SU-DHL-6 (cell line): ENCODE results near the gene PLXND1.

ENCODE experiments used
- CTCF ChIP-seq: fragments of 200-600 bp; sonication (generic); IDR thresholded peaks from one replicate; pipeline ENCODE4 v1.5.1; 2017; ENCODE audit warnings: antibody characterized with exemption, mild to moderate bottlenecking, low read length, moderate library complexity; ENCODE audit not compliant: insufficient read depth, poor library complexity, severe bottlenecking
- EZH2phosphoT487 ChIP-seq: fragments of 200-600 bp; sonication (generic), shearing (Covaris generic); conservative IDR thresholded peaks from 2 replicates; pipeline ENCODE4 v1.6.1; 2018; ENCODE audit warnings: mild to moderate bottlenecking, antibody characterized with exemption, low read length, moderate library complexity, mixed read lengths

DNA sequence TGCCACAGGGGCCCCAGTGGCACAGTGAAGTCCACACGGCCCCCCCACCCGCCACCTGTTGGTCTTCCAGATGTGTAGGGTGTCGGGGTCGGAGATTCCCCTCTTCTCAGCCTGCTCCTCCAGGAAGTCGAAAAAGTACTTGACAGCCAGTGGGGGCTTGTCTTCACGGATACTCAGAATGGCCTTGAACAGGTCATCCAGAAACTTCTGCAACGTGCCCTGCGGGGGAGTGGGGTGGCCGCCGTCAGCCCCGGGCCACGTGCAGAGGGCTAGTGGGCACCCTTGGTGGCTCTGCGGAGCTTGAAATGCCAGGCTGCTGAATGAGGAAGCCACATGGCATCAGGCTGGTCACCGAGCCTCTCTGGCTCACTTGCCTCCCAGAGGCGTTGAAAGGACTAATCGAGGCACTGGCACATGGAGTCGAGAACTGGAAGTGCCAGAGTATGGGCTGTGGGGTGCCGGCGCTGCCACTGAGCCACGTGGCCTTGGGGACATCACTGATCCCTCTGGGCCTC lies 46.9 kb downstream of the PLXND1 start:
- TF ChIP-seq CTCF (no peak), EZH2phosphoT487 (no peak)
